Measurements from ENCODE around the gene TARDBP. TPM values are rescaled to one million over a fixed set of nuclear protein-coding genes. Genes with fewer than 3 reads are reported as not detected.
"Not testable (repeated sequence)": the region's sequence is repeated elsewhere in the genome, so short reads cannot be mapped to it uniquely, and the experiment has no call there.

TARDBP gene
- total and polyA plus RNA-seq, 2 donors (not counting 1 experiment from before 2014, with no cell fraction given) = 85.2 to 222 TPM

GRCh38 chr1:11013160-11013531 lies 692 bp downstream of the TARDBP start:
- Histone ChIP-seq H3K4me2 (replicated peaks; ENCODE audit: low read depth, low read length, poor library complexity, severe bottlenecking) (peak overlapping the region; percentile 89), H3K9ac (ENCODE audit: low read length) (peak overlapping the region; percentile 99), H3K9me3 (ENCODE audit: control extremely low read depth in 1 of 3, control insufficient read depth in 2 of 3, insufficient read depth in 1 of 3, low read length in 2 of 3) (no peaks in the 10 kb centered on the region), H4K20me1 (ENCODE audit: control insufficient read depth, insufficient read depth, low read length, poor library complexity, severe bottlenecking) (peaks cover 49% of the 10 kb centered on the region), H3K79me2 (ENCODE audit: control insufficient read depth, insufficient read depth, low read length) (peaks cover 47% of the 10 kb centered on the region), H2AFZ (ENCODE audit: insufficient read depth, low read depth, low read length, poor library complexity, severe bottlenecking) (peak overlapping the region; percentile 93), H3K4me1 (ENCODE audit: control insufficient read depth in 2 of 2, insufficient read depth in 2 of 2, low read length in 2 of 2) (peaks cover 15 to 26% of the 10 kb centered on the region in 2 donors), H3K4me3 (ENCODE audit: control extremely low read depth in 1 of 5, extremely low read depth in 1 of 5, insufficient read depth in 1 of 5, low read depth in 2 of 5, low read length in 4 of 5) (peak overlapping the region; percentile 81 to 97 (median 95)), H3K27ac (ENCODE audit: low read length in 2 of 2) (peak overlapping the region; percentile 98 to 99), H3K36me3 (replicated peaks in 1 of 2; ENCODE audit: control extremely low read depth in 1 of 2, control insufficient read depth in 1 of 2, extremely low read depth in 1 of 2, insufficient read depth in 2 of 2, low read length in 1 of 2) (peaks cover 9 to 43% of the 10 kb centered on the region in 2 experiments), H3K27me3 (replicated peaks in 1 of 4; ENCODE audit: control extremely low read depth in 1 of 4, control insufficient read depth in 3 of 4, insufficient read depth in 4 of 4, low read length in 3 of 4) (no peaks in the 10 kb centered on the region)
- intact Hi-C loops (cut with micrococcal nuclease) = loop anchor here (2.0 kb wide), 1 partner anchor 896 kb away; no protein-coding TSS in a partner anchor
- peaks cover 29% of the 10 kb centered on the region for H3K4me1 Mint-ChIP-seq
- no peaks in the 10 kb centered on the region for H3K27me3 Mint-ChIP-seq
- peak overlapping the region; percentile 99 for H3K27ac Mint-ChIP-seq
- 4% methylated on average over 8 of the region's 11 CpGs for WGBS (ENCODE audit: insufficient coverage)
- no peak for DNase-seq
- H3K9me3 Mint-ChIP-seq (ENCODE audit: insufficient read depth) = no peaks in the 10 kb centered on the region
- peak overlapping the region; percentile 86 for H3K4me3 Mint-ChIP-seq
- no peak for ATAC-seq (ENCODE audit: low read depth)
- ChIA-PET CTCF (interaction anchor here (1.4 to 2.8 kb wide), 2 partner anchors 24 to 518 kb away, joined by 3 to 12 read pairs; no protein-coding TSS in a partner anchor), POLR2A (interaction anchor here (0.9 to 1.7 kb wide), 2 partner anchors 86 to 897 kb away, joined by 7 to 9 read pairs; partner anchors contain the start of gene EXOSC10)
- TF ChIP-seq CTCF (IDR thresholded peaks at IDR 0.05) (no peak), EZH2 (IDR thresholded peaks at IDR 0.05; ENCODE audit: borderline replicate concordance, insufficient read depth, low read depth, low read length, poor library complexity, severe bottlenecking) (no peak)

- H3K9ac ChIP-seq (ENCODE audit: low read length) = not testable (repeated sequence)
- 95% methylated on average over 6 of the region's 8 CpGs for WGBS (ENCODE audit: insufficient coverage)
Observed at GRCh38 chr1:11019358-11019757, 6.9 kb downstream of the TARDBP start.

More at GRCh38 chr1:11019358-11019757, 6.9 kb downstream of the TARDBP start:
- H3K9me3 ChIP-seq (ENCODE audit: control extremely low read depth in 1 of 3, control insufficient read depth in 2 of 3, insufficient read depth in 1 of 3, low read length in 2 of 3); DNase-seq; intact Hi-C loops (cut with micrococcal nuclease); H3K4me3 ChIP-seq (ENCODE audit: control extremely low read depth in 1 of 5, extremely low read depth in 1 of 5, insufficient read depth in 1 of 5, low read depth in 2 of 5, low read length in 4 of 5); H3K27me3 Mint-ChIP-seq; H3K4me1 ChIP-seq (ENCODE audit: control insufficient read depth in 2 of 2, insufficient read depth in 2 of 2, low read length in 2 of 2); CTCF ChIA-PET; H2AFZ ChIP-seq (ENCODE audit: insufficient read depth, low read depth, low read length, poor library complexity, severe bottlenecking); H3K4me3 Mint-ChIP-seq; ATAC-seq (ENCODE audit: low read depth); H3K27ac Mint-ChIP-seq; H3K27ac ChIP-seq (ENCODE audit: low read length in 2 of 2); H3K27me3 ChIP-seq (replicated peaks in 1 of 4; ENCODE audit: control extremely low read depth in 1 of 4, control insufficient read depth in 3 of 4, insufficient read depth in 4 of 4, low read length in 3 of 4); POLR2A ChIA-PET; H3K4me2 ChIP-seq (replicated peaks; ENCODE audit: low read depth, low read length, poor library complexity, severe bottlenecking); H3K9me3 Mint-ChIP-seq (ENCODE audit: insufficient read depth): not testable (repeated sequence)
- Histone ChIP-seq H3K36me3 (replicated peaks in 1 of 2; ENCODE audit: control extremely low read depth in 1 of 2, control insufficient read depth in 1 of 2, extremely low read depth in 1 of 2, insufficient read depth in 2 of 2, low read length in 1 of 2) (peaks cover 25 to 85% of the 10 kb centered on the region in 2 experiments), H4K20me1 (ENCODE audit: control insufficient read depth, insufficient read depth, low read length, poor library complexity, severe bottlenecking) (peaks cover 76% of the 10 kb centered on the region), H3K79me2 (ENCODE audit: control insufficient read depth, insufficient read depth, low read length) (peaks cover 47% of the 10 kb centered on the region)
- H3K4me1 Mint-ChIP-seq = peaks cover 28% of the 10 kb centered on the region
